OCI-LY1 (cell line): Measurements from ENCODE around the gene LYG1.
"Not testable (repeated sequence)": the region's sequence is repeated elsewhere in the genome, so short reads cannot be mapped to it uniquely, and the experiment has no call there.

Source experiments
- H2AFZ ChIP-seq: fragments of 200-600 bp; sonication (generic), shearing (Covaris generic); 2 replicates; pipeline ENCODE4 v1.6.0; 2014; ENCODE audit warnings: antibody characterized with exemption, mild to moderate bottlenecking, low read length
- H3F3A ChIP-seq: fragments of 200-600 bp; sonication (generic), shearing (Covaris generic); 2 replicates; pipeline ENCODE4 v1.6.0; 2014; ENCODE audit warnings: mild to moderate bottlenecking, antibody characterized with exemption, low read length, moderate library complexity; ENCODE audit not compliant: insufficient read depth
- H3K27ac ChIP-seq: fragments of 200-600 bp; sonication (generic); 2 replicates; pipeline ENCODE4 v1.5.1; 2014; ENCODE audit warnings: low read length, mixed run types, mild to moderate bottlenecking, low read depth; ENCODE audit not compliant: poor library complexity, severe bottlenecking
- H3K27me3 ChIP-seq: fragments of 200-600 bp; sonication (generic); 2 replicates; pipeline ENCODE4 v1.6.0; 2014; ENCODE audit warnings: antibody characterized with exemption, mild to moderate bottlenecking, low read length, moderate library complexity; ENCODE audit not compliant: insufficient read depth
- H3K36me3 ChIP-seq: fragments of 200-600 bp; sonication (generic); 2 replicates; pipeline ENCODE4 v1.6.1; 2014; ENCODE audit warnings: mild to moderate bottlenecking, antibody characterized with exemption, low read length, moderate library complexity, mixed read lengths; ENCODE audit not compliant: insufficient read depth
- H3K4me1 ChIP-seq: fragments of 200-600 bp; sonication (generic); 2 replicates; pipeline ENCODE4 v1.5.1; 2014; ENCODE audit warnings: mild to moderate bottlenecking, low read length, moderate library complexity; ENCODE audit not compliant: insufficient read depth, severe bottlenecking
- H3K4me2 ChIP-seq: fragments of 200-600 bp; sonication (generic), shearing (Covaris generic); 2 replicates; pipeline ENCODE4 v1.6.1; 2014; ENCODE audit warnings: low read length
- H3K4me3 ChIP-seq: fragments of 200-600 bp; sonication (generic); 2 replicates; pipeline ENCODE4 v1.5.1; 2014; ENCODE audit warnings: low read length, low read depth, mild to moderate bottlenecking, mixed read lengths; ENCODE audit not compliant: poor library complexity, severe bottlenecking
- H3K79me2 ChIP-seq: fragments of 200-600 bp; shearing (Covaris generic); 2 replicates; pipeline ENCODE4 v1.6.1; 2016; ENCODE audit warnings: mixed run types, low read length, mixed read lengths; ENCODE audit not compliant: insufficient read depth
- H3K9ac ChIP-seq: fragments of 200-600 bp; sonication (generic), shearing (Covaris generic); 2 replicates; pipeline ENCODE4 v1.6.1; 2014; ENCODE audit warnings: mild to moderate bottlenecking, low read length, mixed read lengths
- H3K9me2 ChIP-seq: fragments of 200-600 bp; sonication (generic), shearing (Covaris generic); 2 replicates; pipeline ENCODE4 v1.6.1; 2014; ENCODE audit warnings: low read depth, mild to moderate bottlenecking, low read length, mixed read lengths
- H3K9me3 ChIP-seq: fragments of 200-600 bp; shearing (Covaris generic); 2 replicates; pipeline ENCODE4 v1.6.1; 2014; ENCODE audit warnings: low read length, mixed read lengths
- H4K20me1 ChIP-seq: fragments of 200-600 bp; sonication (generic), shearing (Covaris generic); 2 replicates; pipeline ENCODE4 v1.6.0; 2016; ENCODE audit warnings: mild to moderate bottlenecking, low read length; ENCODE audit not compliant: insufficient read depth
- EZH2 ChIP-seq: fragments of 200-600 bp; sonication (generic), shearing (Covaris generic); IDR thresholded peaks from 2 replicates; pipeline ENCODE4 v1.8.0; 2017; ENCODE audit warnings: borderline replicate concordance, mixed run types, mild to moderate bottlenecking, antibody characterized with exemption, low read length, moderate library complexity, mixed read lengths
- TF ChIP-seq, protein P1 (sequence below): fragments of 200-600 bp; sonication (generic), shearing (Covaris generic); IDR thresholded peaks from 2 replicates; pipeline ENCODE4 v1.5.1; 2017; ENCODE audit warnings: mild to moderate bottlenecking, antibody characterized with exemption, low read length, moderate library complexity, mixed read lengths

LYG1 gene

DNA sequence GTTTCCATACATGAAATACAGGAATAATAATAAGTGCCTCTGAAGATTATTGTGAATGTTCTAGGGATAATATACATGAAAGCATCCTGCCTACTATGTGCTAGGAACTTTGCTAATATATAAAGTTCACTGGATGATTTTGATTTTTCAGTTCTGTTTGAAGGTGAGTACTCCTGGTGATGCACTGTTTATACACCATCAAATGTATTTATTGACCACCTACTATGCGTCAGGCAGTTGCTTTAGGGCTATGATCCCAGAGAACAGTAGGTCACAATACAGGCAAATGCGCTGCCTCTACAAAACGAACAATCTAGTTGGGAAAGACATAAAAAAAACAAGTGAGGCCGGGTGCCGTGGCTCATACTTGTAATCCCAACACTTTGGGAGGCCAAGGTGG, 24.4 kb upstream of the LYG1 start:
- Histone ChIP-seq H3K9ac (no peak overlapping the region), H3K4me1 (no peaks in the 10 kb centered on the region), H3F3A (no peaks in the 10 kb centered on the region), H2AFZ (no peak overlapping the region), H3K9me2 (no peaks in the 10 kb centered on the region), H3K27ac (no peak overlapping the region), H3K9me3 (no peaks in the 10 kb centered on the region), H4K20me1 (no peaks in the 10 kb centered on the region), H3K4me3 (no peak overlapping the region), H3K27me3 (no peaks in the 10 kb centered on the region), H3K4me2 (no peak overlapping the region), H3K79me2 (no peaks in the 10 kb centered on the region), H3K36me3 (peaks cover 90% of the 10 kb centered on the region)
- TF ChIP-seq EZH2 = no peak
- TF ChIP-seq, protein P1, sequence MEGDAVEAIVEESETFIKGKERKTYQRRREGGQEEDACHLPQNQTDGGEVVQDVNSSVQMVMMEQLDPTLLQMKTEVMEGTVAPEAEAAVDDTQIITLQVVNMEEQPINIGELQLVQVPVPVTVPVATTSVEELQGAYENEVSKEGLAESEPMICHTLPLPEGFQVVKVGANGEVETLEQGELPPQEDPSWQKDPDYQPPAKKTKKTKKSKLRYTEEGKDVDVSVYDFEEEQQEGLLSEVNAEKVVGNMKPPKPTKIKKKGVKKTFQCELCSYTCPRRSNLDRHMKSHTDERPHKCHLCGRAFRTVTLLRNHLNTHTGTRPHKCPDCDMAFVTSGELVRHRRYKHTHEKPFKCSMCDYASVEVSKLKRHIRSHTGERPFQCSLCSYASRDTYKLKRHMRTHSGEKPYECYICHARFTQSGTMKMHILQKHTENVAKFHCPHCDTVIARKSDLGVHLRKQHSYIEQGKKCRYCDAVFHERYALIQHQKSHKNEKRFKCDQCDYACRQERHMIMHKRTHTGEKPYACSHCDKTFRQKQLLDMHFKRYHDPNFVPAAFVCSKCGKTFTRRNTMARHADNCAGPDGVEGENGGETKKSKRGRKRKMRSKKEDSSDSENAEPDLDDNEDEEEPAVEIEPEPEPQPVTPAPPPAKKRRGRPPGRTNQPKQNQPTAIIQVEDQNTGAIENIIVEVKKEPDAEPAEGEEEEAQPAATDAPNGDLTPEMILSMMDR = no peak

DNA sequence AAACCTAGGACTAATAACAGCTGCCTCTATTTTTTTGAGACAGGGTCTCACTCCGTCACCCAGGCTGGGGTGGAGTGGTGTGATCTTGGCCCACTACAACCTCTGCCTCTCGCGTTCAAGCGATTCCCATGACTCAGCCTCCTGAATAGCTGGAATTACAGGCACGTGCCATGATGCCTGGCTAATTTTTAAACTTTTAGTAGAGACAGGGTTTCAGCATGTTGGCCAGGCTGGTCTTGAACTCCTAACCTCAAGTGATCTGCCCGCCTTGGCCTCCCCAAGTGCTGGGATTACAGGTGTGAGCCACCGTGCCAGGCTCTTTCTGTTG, 16.8 kb upstream of the LYG1 start:
- not testable (repeated sequence) for H3K4me1 ChIP-seq, H3K79me2 ChIP-seq, H3K4me3 ChIP-seq, H3K9me2 ChIP-seq, H2AFZ ChIP-seq, H4K20me1 ChIP-seq, H3K9ac ChIP-seq, H3F3A ChIP-seq, H3K9me3 ChIP-seq, H3K27ac ChIP-seq, H3K27me3 ChIP-seq, H3K4me2 ChIP-seq
- H3K36me3 ChIP-seq = peaks cover 57% of the 10 kb centered on the region

DNA sequence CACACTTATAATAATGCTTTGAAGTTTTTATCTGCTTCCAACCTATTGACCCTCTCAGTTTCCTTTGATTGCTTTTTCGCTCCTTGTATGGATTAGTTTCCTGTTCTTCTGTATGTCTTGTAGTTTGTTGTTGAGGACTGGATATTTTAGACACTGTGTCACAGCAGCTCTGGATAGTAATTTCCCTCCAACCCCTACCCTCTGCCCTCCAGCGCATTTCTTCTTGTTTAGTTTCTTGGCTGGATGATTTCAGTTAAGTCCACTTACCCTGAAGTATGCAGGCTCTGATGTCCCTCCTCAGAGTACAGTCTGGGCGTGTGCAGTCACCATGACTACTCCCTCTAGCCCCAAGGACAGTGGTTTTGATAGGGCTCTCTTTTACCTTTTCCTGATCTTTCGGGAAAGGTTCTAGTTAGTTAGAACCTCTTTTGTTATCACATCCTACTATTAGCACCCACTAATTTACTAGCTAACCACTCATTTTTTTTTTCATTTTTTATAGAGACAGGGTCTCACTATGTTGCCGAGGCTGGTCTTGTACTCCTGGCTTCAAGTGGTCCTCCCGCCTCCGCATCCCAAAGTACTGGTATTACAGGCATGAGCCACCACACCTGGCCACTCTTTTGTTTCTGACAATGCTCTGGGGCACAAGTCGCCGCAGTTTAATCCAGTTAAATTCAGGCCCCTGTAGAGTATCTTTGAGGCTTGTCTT, 16.3 kb upstream of the LYG1 start:
- H4K20me1 ChIP-seq = no peaks in the 10 kb centered on the region
- no peaks in the 10 kb centered on the region for H3K79me2 ChIP-seq
- no peaks in the 10 kb centered on the region for H3K27me3 ChIP-seq
- no peaks in the 10 kb centered on the region for H3K4me1 ChIP-seq
- H3F3A ChIP-seq = no peaks in the 10 kb centered on the region
- no peak overlapping the region for H3K4me2 ChIP-seq
- H3K9me3 ChIP-seq = no peaks in the 10 kb centered on the region
- no peak overlapping the region for H2AFZ ChIP-seq
- no peaks in the 10 kb centered on the region for H3K9me2 ChIP-seq
- no peak overlapping the region for H3K4me3 ChIP-seq
- H3K27ac ChIP-seq = no peak overlapping the region
- TF ChIP-seq, protein P1 = no peak
- no peak overlapping the region for H3K9ac ChIP-seq
- H3K36me3 ChIP-seq = peaks cover 52% of the 10 kb centered on the region

DNA sequence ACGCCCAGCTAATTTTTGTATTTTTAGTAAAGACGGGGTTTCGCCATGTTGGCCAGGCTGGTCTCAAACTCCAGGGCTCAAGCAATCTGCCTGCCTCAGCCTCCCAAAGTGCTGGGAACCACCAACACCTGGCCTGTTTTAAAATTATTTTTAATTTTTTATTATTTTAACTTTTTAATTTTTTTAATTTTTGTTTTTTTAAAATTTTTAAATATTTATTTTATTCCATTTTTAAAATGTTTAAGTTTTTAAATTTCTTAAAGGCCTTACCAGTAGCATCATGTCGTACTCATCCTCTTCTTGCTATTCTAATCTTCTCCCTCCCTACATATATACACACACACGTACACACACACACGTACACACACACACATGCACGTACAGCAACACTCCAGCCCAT, 1.4 kb downstream of the LYG1 start:
- TF ChIP-seq EZH2 = no peak
- TF ChIP-seq, protein P1 = no peak
- H3K4me1 ChIP-seq = no peaks in the 10 kb centered on the region
- no peaks in the 10 kb centered on the region for H3K9me2 ChIP-seq
- no peak overlapping the region for H3K9ac ChIP-seq
- no peaks in the 10 kb centered on the region for H4K20me1 ChIP-seq
- H3K36me3 ChIP-seq = no peaks in the 10 kb centered on the region; the same call in 1 of the 2 replicates
- H3K4me3 ChIP-seq = no peak overlapping the region
- no peak overlapping the region for H3K27ac ChIP-seq
- no peak overlapping the region for H2AFZ ChIP-seq
- H3K4me2 ChIP-seq = no peak overlapping the region
- no peaks in the 10 kb centered on the region for H3K27me3 ChIP-seq
- no peaks in the 10 kb centered on the region for H3K9me3 ChIP-seq
- H3K79me2 ChIP-seq = no peaks in the 10 kb centered on the region
- no peaks in the 10 kb centered on the region for H3F3A ChIP-seq
